ENCODE data around the gene ALPP.
"Not testable (repeated sequence)": the region's sequence is repeated elsewhere in the genome, so short reads cannot be mapped to it uniquely, and the experiment has no call there.

DNA sequence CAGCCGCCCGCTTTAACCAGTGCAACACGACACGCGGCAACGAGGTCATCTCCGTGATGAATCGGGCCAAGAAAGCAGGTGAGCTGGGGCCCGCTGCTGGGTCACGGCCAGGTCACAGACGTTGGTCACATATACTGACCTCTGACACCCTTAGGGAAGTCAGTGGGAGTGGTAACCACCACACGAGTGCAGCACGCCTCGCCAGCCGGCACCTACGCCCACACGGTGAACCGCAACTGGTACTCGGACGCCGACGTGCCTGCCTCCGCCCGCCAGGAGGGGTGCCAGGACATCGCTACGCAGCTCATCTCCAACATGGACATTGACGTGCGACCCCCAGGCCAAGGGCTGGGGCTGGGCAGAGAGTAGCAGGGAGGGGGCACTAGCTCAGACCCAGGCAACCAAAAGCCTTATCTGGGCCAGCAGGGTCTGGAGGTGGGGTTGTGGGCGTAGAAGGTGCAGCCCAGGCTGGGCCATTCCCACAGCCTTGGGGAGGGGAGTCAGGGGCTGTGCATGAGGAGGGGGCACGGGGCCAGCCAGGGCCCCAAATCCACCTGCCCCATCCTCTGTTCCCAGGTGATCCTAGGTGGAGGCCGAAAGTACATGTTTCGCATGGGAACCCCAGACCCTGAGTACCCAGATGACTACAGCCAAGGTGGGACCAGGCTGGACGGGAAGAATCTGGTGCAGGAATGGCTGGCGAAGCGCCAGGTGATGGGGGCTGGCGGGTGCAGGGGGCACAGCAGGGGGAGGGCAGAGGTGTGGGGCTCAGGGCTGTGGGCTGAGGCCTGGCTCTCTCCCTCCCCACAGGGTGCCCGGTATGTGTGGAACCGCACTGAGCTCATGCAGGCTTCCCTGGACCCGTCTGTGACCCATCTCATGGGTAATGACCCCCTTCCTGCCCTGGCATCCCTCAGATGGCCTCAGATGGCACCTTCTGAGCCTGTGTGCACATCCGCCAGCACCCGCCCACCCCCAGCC, 1.3 kb downstream of the ALPP start:
- TF ChIP-seq CTCF, EZH2, EZH2phosphoT487 (IDR thresholded peaks at IDR 0.05): not testable (repeated sequence)

Measured in neural progenitor cell (in vitro differentiated cells).